SK-N-SH (cell line): ENCODE measurements around the gene KRT3.

Experiments
- EP300 ChIP-seq, 2 experiments: IDR thresholded peaks; 2 replicates each; pipeline versions ENCODE4 v1.4.0 to v1.6.1; 2012; ENCODE audit warnings: borderline replicate concordance in 1 of 2, low read depth in 1 of 2, low read length in 1 of 2
- POLR2AphosphoS5 ChIP-seq: IDR thresholded peaks from 2 replicates; pipeline ENCODE4 v1.6.1; 2012; ENCODE audit warnings: low read depth, low read length
- TCF12 ChIP-seq: IDR thresholded peaks from 2 replicates; pipeline ENCODE4 v1.4.0; 2012
- TF ChIP-seq, protein P1 (sequence below): fragments of 150-350 bp; IDR thresholded peaks from 2 replicates; pipeline ENCODE4 v1.6.1; 2016; ENCODE audit warnings: mild to moderate bottlenecking, low read depth, low read length
- TF ChIP-seq, protein P2 (sequence below): fragments of 200-600 bp; sonication (generic); IDR thresholded peaks from 2 replicates; pipeline ENCODE4 v1.6.1; 2017; ENCODE audit warnings: antibody characterized with exemption, mild to moderate bottlenecking, moderate library complexity

DNA sequence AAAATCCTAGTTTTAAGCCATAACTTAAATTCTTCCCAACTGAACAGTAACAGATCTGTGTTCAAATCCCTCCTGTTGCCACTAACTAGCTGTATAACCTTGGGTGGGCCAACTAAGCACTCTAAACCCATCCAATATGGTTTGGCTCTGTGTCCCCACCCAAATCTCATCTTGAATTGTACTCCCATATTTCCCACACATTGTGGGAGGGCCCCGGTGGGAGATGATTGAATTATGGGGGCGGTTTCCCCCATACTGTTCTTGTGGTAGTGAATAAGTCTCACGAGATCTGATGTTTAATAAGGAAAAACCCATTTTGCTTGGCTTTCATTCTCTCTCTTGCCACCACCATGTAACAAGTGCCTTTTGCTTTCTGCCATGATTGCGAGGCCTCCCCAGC, 19.2 kb upstream of the KRT3 start:
- TF ChIP-seq, protein P1, sequence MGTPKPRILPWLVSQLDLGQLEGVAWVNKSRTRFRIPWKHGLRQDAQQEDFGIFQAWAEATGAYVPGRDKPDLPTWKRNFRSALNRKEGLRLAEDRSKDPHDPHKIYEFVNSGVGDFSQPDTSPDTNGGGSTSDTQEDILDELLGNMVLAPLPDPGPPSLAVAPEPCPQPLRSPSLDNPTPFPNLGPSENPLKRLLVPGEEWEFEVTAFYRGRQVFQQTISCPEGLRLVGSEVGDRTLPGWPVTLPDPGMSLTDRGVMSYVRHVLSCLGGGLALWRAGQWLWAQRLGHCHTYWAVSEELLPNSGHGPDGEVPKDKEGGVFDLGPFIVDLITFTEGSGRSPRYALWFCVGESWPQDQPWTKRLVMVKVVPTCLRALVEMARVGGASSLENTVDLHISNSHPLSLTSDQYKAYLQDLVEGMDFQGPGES = no peak
- TF ChIP-seq, protein P2, sequence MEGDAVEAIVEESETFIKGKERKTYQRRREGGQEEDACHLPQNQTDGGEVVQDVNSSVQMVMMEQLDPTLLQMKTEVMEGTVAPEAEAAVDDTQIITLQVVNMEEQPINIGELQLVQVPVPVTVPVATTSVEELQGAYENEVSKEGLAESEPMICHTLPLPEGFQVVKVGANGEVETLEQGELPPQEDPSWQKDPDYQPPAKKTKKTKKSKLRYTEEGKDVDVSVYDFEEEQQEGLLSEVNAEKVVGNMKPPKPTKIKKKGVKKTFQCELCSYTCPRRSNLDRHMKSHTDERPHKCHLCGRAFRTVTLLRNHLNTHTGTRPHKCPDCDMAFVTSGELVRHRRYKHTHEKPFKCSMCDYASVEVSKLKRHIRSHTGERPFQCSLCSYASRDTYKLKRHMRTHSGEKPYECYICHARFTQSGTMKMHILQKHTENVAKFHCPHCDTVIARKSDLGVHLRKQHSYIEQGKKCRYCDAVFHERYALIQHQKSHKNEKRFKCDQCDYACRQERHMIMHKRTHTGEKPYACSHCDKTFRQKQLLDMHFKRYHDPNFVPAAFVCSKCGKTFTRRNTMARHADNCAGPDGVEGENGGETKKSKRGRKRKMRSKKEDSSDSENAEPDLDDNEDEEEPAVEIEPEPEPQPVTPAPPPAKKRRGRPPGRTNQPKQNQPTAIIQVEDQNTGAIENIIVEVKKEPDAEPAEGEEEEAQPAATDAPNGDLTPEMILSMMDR = no peak
- TF ChIP-seq EP300 (IDR thresholded peaks at IDR 0.05; ENCODE audit: borderline replicate concordance in 1 of 2, low read depth in 1 of 2, low read length in 1 of 2) = no peak
- no peak for TF ChIP-seq POLR2AphosphoS5
- TF ChIP-seq TCF12 = no peak
